Measurements from ENCODE around the gene CASR.

DNA sequence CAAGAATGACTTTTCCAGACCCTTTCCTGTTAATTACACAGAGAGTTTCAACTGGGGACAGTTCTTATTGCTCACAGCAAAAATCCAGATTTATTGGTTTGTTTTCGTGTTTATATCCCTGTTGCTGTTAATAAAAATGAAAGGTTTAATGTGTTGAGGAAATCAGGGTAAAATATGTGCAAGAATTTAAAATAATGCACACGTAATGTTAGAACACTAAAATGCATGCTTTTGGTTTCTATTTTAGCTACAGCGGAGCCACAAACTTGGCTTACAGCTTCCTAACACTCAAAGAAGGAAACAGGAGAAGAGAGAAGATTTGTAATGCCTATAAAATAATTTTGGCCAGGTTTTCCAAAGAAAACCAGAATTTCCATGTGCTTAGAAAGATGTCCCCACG is 62.7 kb downstream of the CASR start:
- TF ChIP-seq CTCF (conservative IDR thresholded peaks at IDR 0.05; ENCODE audit: low read length) (no peak), EZH2phosphoT487 (IDR thresholded peaks at IDR 0.05; ENCODE audit: borderline replicate concordance, low read depth, low read length) (no peak)
